Stimulated activated CD8-positive, alpha-beta memory T cell treated with anti-CD3 and anti-CD28 coated beads, Interleukin-7, amount 100 ng/mL, for 48 hours (primary cell): Measurements from ENCODE around the gene SSTR4.
"Not testable (repeated sequence)": the region's sequence is repeated elsewhere in the genome, so short reads cannot be mapped to it uniquely, and the experiment has no call there.

Experiments
- DNase-seq, 2 donors: peaks; one replicate each; pipeline ENCODE4 v3.0.0-alpha.2; 2020; ENCODE audit warnings: low read depth in 1 of 2; ENCODE audit errors: extremely low read depth in 1 of 2

The SSTR4 gene, protein sequence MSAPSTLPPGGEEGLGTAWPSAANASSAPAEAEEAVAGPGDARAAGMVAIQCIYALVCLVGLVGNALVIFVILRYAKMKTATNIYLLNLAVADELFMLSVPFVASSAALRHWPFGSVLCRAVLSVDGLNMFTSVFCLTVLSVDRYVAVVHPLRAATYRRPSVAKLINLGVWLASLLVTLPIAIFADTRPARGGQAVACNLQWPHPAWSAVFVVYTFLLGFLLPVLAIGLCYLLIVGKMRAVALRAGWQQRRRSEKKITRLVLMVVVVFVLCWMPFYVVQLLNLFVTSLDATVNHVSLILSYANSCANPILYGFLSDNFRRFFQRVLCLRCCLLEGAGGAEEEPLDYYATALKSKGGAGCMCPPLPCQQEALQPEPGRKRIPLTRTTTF

DNA sequence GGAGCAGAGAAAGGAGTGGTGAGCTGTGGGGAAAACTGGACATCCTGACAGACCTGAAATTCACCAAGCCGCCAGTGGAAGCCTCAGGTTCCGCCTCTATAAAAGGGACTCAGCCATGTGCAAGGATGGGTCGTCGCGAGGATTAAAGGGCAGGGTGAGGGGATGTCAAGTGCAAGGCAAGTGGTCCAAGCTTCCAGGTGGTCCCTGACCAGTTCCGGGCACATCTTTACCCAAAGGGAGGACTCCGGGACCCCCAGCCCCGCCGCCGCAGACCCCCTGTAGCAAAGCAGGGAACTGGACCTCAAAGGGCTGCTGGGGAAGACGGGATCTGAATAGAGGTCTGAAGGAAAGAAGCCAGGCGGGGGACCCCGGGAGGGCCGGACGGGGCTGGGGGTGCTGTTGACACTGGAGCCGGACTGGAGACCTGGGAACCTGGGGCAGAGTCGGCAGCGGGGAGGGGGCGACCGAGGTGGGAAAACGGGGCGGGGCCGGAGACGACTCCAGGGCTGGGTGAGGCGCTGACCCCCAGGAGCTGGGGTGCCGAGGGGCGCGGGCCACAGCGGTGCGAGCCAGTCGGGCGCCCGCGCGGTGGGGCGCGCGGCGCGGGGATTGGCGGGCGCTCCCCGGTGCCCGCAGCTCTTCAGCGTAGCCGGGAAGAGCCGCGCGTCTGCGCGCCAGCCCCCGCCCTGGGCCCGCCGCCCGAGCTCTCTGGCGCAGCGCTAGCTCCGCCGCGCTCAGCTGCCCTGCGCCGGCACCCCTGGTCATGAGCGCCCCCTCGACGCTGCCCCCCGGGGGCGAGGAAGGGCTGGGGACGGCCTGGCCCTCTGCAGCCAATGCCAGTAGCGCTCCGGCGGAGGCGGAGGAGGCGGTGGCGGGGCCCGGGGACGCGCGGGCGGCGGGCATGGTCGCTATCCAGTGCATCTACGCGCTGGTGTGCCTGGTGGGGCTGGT, at the start of gene SSTR4:
SSTR4 (plus strand) TSS at position 592 of the 951 bp plus-strand sequence; CDS start at position 764, 172 bp downstream.
- DNase-seq, result no peak

DNA sequence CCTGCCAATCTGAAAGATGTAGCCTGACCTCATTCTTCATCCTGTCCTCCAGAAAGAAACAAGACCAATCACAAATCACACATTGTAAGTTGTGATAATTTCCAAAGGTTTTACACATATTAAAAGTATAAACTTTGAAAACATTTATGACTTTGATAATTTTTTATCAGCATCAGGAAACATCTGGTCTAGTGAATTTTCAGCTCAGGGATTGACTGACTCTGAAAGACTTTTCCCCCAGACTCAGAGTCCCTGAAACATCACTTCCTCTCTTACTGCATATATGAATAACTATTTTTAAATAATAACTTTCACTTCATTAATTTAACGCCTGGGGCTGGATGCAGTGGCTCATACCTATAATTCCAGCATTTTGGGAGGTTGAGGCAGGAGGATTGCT, 48.5 kb upstream of the SSTR4 start:
- no peak for DNase-seq

DNA sequence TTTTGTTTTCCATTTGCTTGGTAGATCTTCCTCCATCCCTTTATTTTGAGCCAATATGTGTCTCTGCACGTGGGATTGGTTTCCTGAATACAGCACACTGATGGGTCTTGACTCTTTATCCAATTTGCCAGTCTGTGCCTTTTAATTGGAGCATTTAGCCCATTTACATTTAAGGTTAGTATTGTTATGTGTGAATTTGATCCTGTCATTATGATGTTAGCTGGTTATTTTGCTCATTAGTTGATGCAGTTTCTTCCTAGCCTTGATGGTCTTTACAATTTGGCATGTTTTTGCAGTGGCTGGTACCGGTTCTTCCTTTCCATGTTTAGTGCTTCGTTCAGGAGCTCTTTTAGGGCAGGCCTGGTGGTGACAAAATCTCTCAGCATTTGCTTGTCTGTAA, 43.7 kb upstream of the SSTR4 start:
- not testable (repeated sequence) for DNase-seq

DNA sequence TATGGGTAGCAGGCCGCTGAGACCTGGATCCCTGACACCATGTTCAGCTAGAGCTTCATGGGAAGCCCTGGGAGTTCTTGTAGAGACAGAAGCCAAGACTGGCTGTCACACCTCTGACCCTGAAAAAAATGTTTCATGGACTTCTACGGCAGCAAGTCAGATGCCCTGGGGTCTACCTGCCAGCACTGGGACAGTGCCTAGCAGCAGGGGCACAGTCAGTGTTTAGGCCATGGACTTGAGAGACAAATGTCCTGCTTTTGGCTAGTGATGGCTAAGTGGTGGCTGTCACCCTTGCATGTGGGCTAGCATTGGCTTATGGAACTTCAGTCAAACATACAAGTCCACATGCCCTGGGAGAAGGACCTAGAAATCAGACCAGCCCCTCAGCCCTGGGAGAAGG, 41.3 kb upstream of the SSTR4 start:
- DNase-seq, result no peak

DNA sequence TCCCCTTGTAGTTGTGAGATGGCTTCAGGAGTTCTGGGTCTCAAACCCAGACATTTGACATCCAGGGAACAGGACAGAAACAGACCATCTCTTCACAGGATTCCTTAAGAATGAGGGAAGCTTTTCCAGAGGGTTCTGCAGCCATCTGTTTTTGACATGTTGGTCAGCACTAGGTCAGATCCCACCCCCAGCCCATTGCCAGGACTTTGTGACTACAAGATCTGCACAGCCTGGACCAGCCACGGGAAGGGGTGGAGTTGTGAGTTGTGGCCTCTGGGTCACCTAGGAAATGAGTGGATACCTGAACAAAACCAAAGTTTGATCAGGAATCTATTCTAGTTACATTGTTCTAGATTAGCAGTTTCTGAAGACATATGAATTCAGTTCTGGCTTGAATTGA, 39.2 kb upstream of the SSTR4 start:
- DNase-seq, result no peak

DNA sequence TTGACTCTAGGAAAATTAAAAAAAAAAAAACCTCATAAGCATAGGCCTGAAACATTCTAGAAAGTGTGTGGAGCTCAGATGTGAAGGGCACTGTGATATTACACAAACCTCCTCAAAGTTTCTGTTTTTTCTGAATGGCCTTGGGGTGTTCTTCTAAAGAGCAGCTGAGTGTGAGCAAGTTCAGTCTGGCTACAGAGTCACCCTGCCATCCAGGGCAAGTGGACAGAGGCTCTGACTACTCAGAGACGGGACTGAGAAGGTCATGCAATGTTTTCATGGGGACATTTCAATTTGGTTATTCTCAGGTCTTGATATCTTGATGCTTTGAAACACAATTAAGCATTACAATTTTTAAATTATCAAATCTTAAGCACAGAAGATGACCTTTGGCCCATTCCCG, 36.6 kb upstream of the SSTR4 start:
- DNase-seq, result no peak

DNA sequence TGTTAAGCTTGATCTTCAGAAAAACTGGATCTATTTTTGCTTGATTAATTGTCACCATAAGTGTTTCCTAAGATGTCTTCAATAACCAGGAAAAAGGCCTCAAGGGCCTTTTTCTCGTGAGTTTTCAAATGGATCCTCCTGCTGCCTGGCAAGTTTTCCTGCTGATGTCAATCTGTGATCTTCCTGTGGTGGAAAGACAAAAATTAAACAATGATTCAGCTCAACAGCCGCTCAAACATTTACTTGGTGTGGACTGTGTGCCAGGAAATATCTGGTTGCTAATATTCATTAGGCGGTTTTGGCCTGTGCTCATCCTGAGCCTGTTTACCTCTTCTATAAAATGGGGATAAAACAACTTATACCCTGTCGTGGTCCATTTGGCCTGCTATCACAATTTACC, 35.4 kb upstream of the SSTR4 start:
- DNase-seq, result no peak

DNA sequence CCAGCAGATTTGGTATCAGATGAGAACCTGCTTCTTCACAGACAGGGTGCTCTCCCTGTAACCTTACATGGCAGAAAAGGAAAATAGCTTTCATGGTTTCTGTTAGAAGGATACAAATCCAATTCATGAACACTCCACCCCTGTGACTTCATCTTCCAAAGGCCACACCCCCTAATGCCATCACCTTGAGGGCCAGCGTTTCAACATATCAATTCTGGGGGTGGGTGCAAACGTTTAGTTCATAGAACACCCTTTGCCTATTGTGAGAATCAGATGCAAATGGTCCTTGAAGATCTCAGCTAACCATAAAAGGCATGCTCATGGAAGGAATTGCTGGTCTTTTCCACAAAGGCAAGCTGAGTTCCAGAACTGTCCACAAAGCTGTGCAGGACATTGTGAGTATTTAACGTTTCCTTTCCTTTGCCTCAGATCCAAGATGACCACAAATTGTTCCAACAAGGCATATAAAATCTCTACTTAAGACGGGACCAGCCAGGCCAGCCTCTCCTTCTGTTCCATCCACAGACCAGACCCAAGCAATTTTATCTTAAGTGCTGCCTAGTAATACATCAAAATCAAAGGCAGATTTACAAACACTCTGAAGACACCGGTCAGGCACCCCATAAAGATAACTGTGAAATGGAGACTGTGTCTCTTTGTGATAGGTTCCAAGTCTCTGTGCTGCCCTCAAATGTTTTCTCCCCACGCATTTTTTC, 34.7 kb upstream of the SSTR4 start:
- DNase-seq, result no peak

DNA sequence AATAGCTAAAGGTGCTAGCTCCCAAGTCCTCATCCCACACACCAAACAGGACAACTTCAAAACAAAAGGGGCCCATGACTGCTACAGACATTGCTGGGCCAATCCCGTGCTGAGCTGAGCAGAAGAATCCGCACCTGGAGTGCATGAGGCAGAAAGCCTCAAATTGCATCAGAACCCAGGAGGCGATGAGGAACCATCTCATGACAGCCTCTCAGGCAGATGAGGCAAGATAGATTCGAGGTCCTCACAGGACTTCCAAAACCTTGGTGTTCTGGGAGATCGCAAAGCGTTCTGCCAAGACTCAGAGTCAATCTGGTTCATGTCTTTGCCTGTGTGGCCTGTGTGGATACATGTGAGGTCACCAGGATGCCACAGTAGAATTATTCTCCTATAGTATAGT, 32.8 kb upstream of the SSTR4 start:
- no peak for DNase-seq

DNA sequence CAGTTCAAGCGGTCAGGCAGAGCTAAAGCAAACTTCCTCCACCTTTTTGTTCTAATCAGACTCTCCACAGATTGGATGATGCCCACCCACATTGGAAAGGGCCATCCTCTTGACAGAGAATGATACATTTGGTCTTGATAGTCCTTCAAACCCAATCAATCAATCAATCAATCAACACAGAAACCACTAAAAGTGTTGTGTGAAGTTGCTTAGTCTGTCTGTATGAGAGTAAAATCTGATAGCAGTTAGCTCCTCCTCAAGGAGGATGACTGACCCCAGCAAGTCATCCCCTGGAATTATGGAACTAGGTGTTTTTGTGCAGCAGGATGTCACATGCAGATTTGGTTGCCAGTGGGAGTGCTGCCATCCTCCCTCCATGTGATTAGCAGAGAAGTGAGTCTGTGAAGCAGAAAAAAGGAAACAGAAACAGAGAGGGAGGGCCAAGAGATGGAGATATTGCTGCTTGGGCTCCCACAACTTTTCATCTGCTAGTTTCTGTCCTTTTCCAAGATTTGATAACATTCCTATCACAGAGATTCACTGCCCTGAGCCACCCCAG, 32.0 kb upstream of the SSTR4 start:
- no peak for DNase-seq

DNA sequence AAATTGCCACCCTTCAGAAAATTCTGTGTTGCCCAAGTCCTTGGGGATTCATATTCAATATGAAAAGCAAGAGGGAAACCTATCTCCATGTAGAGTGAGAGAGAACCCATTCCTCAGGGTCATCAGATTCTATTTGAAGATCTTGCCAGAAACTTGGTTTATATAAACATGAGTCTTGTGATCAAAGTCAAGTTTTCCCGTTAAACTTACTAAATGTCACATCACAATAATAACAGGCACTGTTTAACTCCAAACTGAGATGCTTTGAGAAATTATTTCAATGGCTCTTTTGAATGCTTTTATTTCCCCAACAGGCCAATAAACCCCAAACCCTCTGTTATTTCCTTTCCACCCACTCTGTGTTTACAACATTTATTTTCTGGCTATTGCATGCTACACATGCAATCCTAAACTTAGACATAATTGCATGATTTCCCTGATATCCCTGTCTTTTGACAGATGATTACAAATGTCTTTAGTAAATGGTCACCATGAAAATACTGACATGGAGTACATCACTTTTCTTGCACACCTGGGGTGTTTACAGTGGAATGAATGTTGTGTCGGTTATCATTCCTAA, 31.1 kb upstream of the SSTR4 start:
- no peak for DNase-seq

DNA sequence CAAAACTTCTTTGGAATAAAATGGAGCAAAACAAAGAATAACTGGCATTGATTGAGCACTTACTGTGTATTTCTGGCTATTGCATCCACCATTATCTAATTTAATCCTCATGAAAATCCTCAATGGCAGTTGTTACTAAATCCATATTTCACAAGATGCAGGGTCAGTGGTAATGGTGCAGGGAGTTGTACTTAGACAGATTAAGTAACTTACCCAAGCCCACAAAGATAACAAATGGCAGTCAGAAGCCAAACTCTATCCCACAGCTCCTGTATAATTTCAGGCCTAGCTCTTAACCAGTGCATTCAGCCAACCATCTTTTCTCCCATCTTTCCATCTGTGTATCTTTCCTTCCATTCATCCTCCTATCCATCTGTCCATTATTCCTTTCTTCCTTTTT, 29.3 kb upstream of the SSTR4 start:
- no peak for DNase-seq

DNA sequence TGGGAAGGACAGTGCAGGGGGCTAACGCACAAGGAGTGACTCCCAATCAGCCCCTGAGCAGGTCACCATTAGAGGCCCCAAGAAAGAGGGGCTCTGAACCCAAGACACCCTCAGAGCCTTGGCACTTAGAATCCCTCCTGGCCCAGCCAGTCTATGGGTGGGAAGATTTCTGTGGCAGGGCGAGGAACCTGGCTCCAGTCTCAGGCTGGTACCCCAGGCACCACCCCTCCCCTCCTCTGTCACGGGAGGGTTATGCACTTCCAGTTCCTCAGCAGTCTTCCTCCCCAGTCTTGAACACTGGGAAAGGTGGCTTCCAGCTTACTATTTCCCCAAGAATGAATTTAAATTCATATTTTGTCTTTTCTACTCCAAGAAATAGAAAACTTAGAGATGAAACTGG, 27.6 kb upstream of the SSTR4 start:
- DNase-seq, result no peak

DNA sequence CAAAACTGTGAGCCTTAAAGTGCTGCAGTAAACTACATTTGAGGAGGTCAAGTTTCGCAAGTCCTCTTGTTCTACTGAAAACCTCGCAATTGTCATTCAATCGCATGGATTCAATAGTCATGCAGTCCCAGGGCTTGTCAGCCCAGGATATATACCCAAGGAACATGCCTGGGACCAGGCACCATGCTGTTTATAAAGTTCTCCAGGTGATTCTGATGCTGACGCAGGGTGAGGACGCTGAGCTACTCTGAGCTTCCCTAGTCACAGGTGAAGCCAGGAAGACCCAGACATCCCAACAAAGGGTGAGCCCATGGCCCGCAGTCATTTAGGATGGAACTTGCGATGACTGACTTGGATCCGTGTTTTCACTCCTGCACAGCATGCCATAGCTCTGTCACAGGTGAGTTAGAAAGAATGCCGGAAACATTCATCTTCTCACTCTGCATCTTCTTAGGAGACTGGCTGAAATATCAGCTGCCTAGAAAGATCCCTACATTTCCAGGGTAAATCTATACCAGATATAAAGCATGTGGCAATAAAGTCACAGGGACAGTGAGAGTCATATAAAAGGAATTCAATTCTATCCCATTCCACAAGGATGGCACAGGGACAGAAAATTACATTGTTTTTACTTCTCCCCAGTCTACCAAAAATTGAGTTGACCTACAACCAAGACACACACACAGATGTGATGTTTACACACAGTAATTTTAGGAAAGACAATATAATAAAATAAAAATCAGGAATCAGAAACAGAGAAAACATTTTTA, 27.0 kb upstream of the SSTR4 start:
- no peak for DNase-seq

DNA sequence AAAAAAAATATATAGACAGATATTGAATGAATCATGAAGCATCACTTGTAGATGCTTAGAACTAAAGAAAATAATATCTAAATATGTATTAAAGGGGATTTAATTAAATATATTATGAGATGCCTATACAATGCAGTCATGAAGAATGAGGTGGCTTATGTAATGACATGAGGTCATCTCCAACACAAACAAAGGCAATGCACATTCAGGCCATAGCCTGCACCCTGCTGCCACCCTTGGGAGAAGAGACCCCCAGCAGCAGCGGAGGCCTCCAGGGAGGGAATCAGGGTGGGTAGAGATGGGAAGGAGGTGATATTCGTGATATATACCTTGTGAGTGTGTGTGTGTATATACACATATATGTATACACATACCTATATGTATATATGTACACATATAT, 26.4 kb upstream of the SSTR4 start:
- DNase-seq, result no peak

DNA sequence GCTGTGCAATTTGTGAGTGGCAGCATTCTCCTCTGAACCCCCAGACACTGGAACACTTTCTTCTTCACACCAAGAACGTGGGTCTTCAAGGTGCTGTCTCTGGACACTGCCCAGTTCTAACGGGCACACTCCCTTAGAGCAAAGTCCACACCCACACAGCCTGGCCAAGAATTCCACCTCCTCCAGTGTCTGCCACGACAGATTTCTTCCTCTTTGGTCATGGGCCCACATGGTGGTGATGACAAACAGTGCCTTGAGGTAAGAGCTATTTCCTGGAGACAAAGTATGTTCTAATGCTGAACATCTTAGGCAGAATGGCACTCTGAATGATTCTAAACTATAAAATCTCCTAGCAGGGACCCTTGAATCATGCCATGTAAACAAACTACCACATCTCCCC, 25.5 kb upstream of the SSTR4 start:
- DNase-seq, result no peak

DNA sequence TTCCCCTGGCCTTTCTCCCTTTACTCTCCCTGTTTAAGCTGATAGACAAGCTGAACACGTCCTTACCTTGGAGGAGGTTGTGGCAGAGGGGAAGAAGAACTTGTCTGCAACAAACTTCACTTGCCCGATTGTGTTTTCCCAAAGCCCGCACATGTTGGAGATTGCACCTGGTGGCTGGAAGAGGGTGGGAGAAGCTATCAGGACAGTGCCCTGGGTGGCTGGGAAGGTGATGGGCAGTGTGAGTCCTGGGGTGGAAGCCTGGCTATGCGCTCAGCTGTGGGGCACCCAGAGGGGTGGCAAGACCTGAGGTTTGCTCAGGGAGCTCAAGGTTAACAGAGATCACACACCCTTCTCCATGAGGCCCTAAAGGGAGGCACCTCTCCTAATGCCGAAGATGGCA, 25.0 kb upstream of the SSTR4 start:
- DNase-seq, result no peak

DNA sequence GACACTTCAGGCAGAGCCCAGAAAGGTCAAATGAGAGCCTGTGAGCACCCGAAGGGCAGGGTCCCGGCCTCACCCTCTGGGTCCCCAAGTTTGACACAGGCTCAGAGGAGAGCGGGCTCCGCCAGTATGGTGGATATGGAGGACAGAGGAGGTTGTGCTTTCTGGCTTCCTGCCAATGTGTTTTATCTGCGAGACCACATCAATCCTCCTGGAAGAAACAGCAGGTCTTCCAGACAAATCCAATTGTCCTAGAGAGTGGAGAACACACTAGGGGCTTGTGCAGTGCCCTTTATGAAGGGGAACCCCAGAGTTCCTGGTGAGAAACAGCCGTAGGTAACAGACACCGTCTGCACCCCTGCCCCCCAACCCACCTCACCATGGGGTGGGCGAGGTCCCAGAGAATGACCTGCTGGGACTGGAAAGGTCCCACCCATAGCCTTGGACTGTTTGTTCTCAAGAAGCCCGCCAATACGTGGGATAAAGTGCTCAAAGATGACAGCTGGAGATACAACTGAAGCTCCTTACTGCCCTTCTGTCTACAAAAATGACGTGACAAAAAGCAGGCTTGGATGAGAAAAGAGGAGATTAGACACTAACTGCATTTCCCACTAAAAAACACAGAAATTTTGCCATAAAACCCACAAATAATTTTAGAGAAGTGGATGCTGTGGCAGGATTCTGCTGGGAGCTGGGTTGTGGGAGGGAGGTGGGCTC, 23.9 kb upstream of the SSTR4 start:
- DNase-seq, result no peak

DNA sequence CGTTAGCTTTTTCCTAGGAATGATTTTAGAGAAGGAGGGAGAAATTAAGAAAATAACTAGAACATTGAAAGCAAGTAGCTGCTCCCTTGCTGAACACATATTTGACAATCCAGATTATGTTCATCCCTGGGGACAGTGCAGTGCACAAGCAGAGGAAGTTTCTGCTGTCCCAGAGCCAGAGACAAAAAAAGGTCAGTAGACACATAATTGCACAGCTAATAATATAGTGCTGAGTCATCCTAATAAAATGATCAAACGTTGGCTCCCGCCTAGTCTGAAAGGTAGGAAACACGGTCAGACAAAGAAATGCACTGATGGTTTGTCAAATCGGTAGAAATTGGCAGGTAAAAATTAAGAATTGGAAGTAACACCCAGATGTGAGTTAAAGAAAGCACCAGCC, 21.7 kb upstream of the SSTR4 start:
- no peak for DNase-seq
